Testis (tissue), 2 donors: ENCODE results near the gene CDKAL1.

ENCODE experiments used
- POLR2A ChIP-seq: fragments of 450-650 bp; IDR thresholded peaks from one replicate; pipeline ENCODE4 v1.6.1; 2017; ENCODE audit warnings: antibody characterized with exemption, mild to moderate bottlenecking, moderate library complexity
- TF ChIP-seq, protein P1 (sequence below), 3 experiments: fragments of 450-650 bp in 2 of 3; fragments of 200-600 bp in 1 of 3; sonication (generic) in 1 of 3; IDR thresholded peaks; one replicate each; pipeline ENCODE4 v1.5.1; 2016 to 2019; ENCODE audit warnings: antibody characterized with exemption in 3 of 3, mild to moderate bottlenecking in 2 of 3, moderate library complexity in 1 of 3

- TF ChIP-seq, protein P1, sequence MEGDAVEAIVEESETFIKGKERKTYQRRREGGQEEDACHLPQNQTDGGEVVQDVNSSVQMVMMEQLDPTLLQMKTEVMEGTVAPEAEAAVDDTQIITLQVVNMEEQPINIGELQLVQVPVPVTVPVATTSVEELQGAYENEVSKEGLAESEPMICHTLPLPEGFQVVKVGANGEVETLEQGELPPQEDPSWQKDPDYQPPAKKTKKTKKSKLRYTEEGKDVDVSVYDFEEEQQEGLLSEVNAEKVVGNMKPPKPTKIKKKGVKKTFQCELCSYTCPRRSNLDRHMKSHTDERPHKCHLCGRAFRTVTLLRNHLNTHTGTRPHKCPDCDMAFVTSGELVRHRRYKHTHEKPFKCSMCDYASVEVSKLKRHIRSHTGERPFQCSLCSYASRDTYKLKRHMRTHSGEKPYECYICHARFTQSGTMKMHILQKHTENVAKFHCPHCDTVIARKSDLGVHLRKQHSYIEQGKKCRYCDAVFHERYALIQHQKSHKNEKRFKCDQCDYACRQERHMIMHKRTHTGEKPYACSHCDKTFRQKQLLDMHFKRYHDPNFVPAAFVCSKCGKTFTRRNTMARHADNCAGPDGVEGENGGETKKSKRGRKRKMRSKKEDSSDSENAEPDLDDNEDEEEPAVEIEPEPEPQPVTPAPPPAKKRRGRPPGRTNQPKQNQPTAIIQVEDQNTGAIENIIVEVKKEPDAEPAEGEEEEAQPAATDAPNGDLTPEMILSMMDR (IDR thresholded peaks at IDR 0.05), result no peak
- no peak for TF ChIP-seq POLR2A
These were observed 397.5 kb downstream of the CDKAL1 start for GRCh38 chr6:20931772-20932171.
